Common myeloid progenitor, CD34-positive (primary cell): ENCODE results near the gene CPNE1.

Source experiments
- CTCF ChIA-PET: fragments of 350-600 bp; sonication (Branson Sonifier 250); formaldehyde crosslinking; loops from one replicate; lab custom pipeline; 2021; ENCODE audit warnings: antibody characterized with exemption; lab: Charles Lee
- POLR2A ChIA-PET: fragments of 350-600 bp; sonication (Branson Sonifier 250); formaldehyde crosslinking; loops from one replicate; lab custom pipeline; 2021; ENCODE audit warnings: antibody characterized with exemption; lab: Charles Lee
- DNase-seq, 3 donors: peaks; one replicate each; pipeline versions ENCODE4 v3.0.0 to v3.0.0-alpha.2; 2013
- H3K27ac ChIP-seq, 2 experiments: 1 replicate in 1 of 2; 2 replicates in 1 of 2; pipeline ENCODE4 v1.7.0; 2013; ENCODE audit warnings: inconsistent platforms in 2 of 2, low read length in 2 of 2, mild to moderate bottlenecking in 2 of 2, low read depth in 1 of 2, moderate library complexity in 1 of 2; ENCODE audit not compliant: severe bottlenecking in 2 of 2, insufficient read depth in 1 of 2, poor library complexity in 1 of 2
- H3K27me3 ChIP-seq, 5 experiments: replicated peaks in 2 of 5; 1 replicate in 3 of 5; 2 replicates in 2 of 5; pipeline versions ENCODE4 v1.6.1 to v1.7.0; 2013; ENCODE audit warnings: low read length in 4 of 5, mild to moderate bottlenecking in 2 of 5, moderate library complexity in 2 of 5, inconsistent platforms in 1 of 5; ENCODE audit not compliant: insufficient read depth in 5 of 5, control insufficient read depth in 4 of 5
- H3K36me3 ChIP-seq, 4 experiments: 1 replicate in 2 of 4; 2 replicates in 2 of 4; pipeline versions ENCODE4 v1.6.1 to v1.7.0; 2013; ENCODE audit warnings: low read length in 3 of 4, control low read depth in 1 of 4, mild to moderate bottlenecking in 1 of 4; ENCODE audit not compliant: control insufficient read depth in 4 of 4, insufficient read depth in 4 of 4
- H3K4me1 ChIP-seq, 4 experiments: 1 replicate in 3 of 4; 2 replicates in 1 of 4; pipeline versions ENCODE4 v1.6.1 to v1.7.1; 2013; ENCODE audit warnings: low read length in 3 of 4, mild to moderate bottlenecking in 3 of 4, control low read depth in 1 of 4, inconsistent platforms in 1 of 4, moderate library complexity in 1 of 4; ENCODE audit not compliant: control insufficient read depth in 4 of 4, insufficient read depth in 4 of 4; ENCODE audit errors: control extremely low read depth in 1 of 4
- H3K4me3 ChIP-seq, 7 experiments: 1 replicate in 4 of 7; 2 replicates in 3 of 7; pipeline versions ENCODE4 v1.5.1 to v1.7.0; 2013; ENCODE audit warnings: mild to moderate bottlenecking in 7 of 7, low read length in 6 of 7, moderate library complexity in 6 of 7, inconsistent platforms in 2 of 7, low read depth in 2 of 7, control low read depth in 1 of 7; ENCODE audit not compliant: insufficient read depth in 4 of 7, control insufficient read depth in 1 of 7; ENCODE audit errors: extremely low read depth in 1 of 7
- H3K9me3 ChIP-seq, 5 experiments: 1 replicate in 4 of 5; 2 replicates in 1 of 5; pipeline versions ENCODE4 v1.6.1 to v1.7.1; 2013; ENCODE audit warnings: low read length in 4 of 5, mild to moderate bottlenecking in 2 of 5, inconsistent platforms in 1 of 5, low read depth in 1 of 5, moderate library complexity in 1 of 5; ENCODE audit not compliant: control insufficient read depth in 4 of 5, insufficient read depth in 2 of 5; ENCODE audit errors: control extremely low read depth in 1 of 5
- WGBS: methylation state at CpG from one replicate; pipeline ENCODE4 v1.1.5; 2013; ENCODE audit not compliant: insufficient coverage; 5-methylcytosine and 5-hydroxymethylcytosine counted together

CPNE1 gene

DNA sequence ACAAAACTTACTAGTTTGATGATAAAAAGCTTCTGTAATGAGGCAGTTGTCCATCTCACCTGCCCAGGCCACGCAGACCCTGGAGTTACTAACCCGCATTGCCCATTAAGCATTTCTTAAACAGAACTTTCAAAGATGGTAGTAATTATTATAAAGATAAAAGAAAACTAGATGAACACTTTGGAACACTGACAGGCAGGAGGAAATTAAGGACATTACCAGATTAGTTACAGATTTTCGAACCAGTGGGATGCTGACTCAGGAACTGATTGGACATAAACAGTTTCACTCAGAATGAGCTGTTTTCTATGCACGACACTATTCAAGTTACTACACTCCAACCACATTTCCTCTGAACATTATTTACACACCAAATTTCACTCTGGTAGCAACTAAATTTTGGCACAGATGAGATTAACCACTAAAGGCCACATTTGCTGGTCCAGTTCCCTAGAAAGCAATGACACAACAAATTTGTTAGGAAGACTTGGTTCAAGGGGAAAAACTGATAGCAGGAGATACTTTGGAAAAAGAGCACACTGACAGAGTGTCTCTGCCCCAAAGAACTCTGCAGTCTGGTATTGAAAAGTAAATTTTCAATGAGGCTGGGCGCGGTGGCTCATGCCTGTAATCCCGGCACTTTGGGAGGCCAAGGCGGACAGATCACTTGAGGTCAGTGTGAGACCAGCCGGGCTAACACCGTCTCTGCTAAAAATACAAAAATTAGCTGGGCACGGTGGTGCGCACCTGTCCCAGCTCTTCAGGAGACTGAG is 37.5 kb upstream of the CPNE1 start:
- Histone ChIP-seq H3K4me3 (no peak overlapping the region), H3K36me3 (peaks cover 13 to 57% (median 37%) of the 10 kb centered on the region in 4 experiments), H3K9me3 (no peaks in the 10 kb centered on the region), H3K27me3 (no peaks in the 10 kb centered on the region), H3K4me1 (peaks cover 10 to 28% (median 24%) of the 10 kb centered on the region in 4 experiments), H3K27ac (peak overlapping the region in 1 of 2 experiments; percentile 9)
- peak in 1 of 3 donors; percentile 43 for DNase-seq
- POLR2A ChIA-PET = interaction anchor here (0.6 to 1.5 kb wide), 6 partner anchors 25 to 233 kb away, joined by 3 to 5 read pairs (median 4); partner anchors contain the start of genes CPNE1 and RBM12
- CTCF ChIA-PET = interaction anchor here (0.6 to 2.1 kb wide), 3 partner anchors 16 to 246 kb away, joined by 3 to 7 read pairs (median 3); no protein-coding TSS in a partner anchor
- 79% methylated on average over 6 of the region's 12 CpGs for WGBS

DNA sequence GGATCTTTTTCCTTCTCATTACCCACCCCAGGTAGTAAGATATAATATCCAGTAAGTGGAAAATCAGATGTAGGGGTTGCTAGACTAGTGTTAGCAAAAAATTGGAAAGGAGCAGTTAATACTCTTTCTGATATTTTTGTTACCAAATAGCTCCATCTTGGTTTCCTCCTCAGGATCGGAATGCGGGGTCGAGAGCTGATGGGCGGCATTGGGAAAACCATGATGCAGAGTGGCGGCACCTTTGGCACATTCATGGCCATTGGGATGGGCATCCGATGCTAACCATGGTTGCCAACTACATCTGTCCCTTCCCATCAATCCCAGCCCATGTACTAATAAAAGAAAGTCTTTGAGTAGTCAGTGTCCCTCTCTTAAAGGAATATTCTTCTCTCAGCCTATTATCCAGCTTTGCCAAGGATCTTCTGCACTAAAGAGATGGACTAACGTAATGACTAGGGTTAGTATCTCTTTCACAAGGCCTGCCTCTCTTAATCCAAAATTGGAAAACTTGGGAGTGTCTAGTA is 36.0 kb upstream of the CPNE1 start:
- WGBS = 95% methylated on average over 5 of the region's 7 CpGs
- H3K9me3 ChIP-seq = no peaks in the 10 kb centered on the region
- H3K27me3 ChIP-seq = no peaks in the 10 kb centered on the region
- peaks cover 10 to 28% (median 24%) of the 10 kb centered on the region in 4 experiments for H3K4me1 ChIP-seq
- peaks cover 6 to 48% (median 30%) of the 10 kb centered on the region in 4 experiments for H3K36me3 ChIP-seq
- ChIA-PET POLR2A (interaction anchor here (1.5 to 2.4 kb wide), 2 partner anchors 26 to 36 kb away, joined by 4 to 8 read pairs; partner anchors contain the start of genes CPNE1 and RBM12), CTCF (interaction anchor here (2.1 kb wide), 1 partner anchor 17 kb away, joined by 7 read pairs; no protein-coding TSS in a partner anchor)
- peak overlapping the region in 1 of 2 experiments; percentile 92 for H3K27ac ChIP-seq
- peak overlapping the region in 2 of 7 experiments; percentile 95 to 97 for H3K4me3 ChIP-seq
- no peak for DNase-seq

DNA sequence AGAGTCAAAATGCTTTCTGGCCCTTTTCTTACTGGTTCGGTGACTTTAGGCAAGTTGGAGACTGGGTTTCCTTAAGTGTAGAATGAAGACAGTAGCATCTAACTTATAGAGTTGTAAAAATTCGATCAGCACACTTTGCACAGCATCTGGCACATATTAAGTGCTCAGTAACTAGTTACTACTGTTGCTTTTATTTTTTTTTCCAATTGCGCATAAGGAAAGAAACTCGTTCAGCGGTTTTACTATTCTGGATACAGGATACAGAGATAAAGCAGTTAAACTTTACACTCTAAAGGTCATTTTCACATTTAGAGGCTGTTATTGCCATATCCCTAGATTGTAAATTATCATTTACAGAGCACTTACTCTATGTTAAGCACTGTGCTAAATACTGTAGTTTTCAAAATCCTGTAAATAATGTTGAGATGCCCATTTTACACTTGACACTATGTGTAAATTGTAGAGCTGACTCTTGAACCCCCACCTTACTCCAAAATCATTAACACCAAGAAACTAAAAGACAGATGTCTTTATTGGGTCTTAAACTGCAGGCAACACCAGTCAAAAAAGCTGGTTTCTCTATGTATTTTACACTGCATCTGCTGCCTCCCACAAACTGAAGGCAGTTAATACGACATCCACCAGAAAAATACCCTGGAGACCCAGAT is 35.4 kb upstream of the CPNE1 start:
- ChIA-PET POLR2A (interaction anchor here (0.6 to 2.4 kb wide), 3 partner anchors 30 to 42 kb away, joined by 4 to 8 read pairs (median 4); partner anchors contain the start of genes CPNE1, RBM12 and RBM39), CTCF (interaction anchor here (1.5 to 1.6 kb wide), 2 partner anchors 36 to 81 kb away, joined by 6 read pairs; partner anchors contain the start of genes CPNE1 and RBM12)
- Histone ChIP-seq H3K27ac (peak overlapping the region; percentile 86 to 92), H3K4me1 (peaks cover 10 to 28% (median 24%) of the 10 kb centered on the region in 4 experiments), H3K4me3 (peak overlapping the region in 6 of 7 experiments; percentile 90 to 98 (median 94)), H3K36me3 (peaks cover 9 to 47% (median 27%) of the 10 kb centered on the region in 4 experiments), H3K9me3 (no peaks in the 10 kb centered on the region), H3K27me3 (no peaks in the 10 kb centered on the region)
- no CpG with 5 or more reads among the region's 6 CpGs for WGBS
- DNase-seq = peak in 1 of 3 donors; percentile 18

DNA sequence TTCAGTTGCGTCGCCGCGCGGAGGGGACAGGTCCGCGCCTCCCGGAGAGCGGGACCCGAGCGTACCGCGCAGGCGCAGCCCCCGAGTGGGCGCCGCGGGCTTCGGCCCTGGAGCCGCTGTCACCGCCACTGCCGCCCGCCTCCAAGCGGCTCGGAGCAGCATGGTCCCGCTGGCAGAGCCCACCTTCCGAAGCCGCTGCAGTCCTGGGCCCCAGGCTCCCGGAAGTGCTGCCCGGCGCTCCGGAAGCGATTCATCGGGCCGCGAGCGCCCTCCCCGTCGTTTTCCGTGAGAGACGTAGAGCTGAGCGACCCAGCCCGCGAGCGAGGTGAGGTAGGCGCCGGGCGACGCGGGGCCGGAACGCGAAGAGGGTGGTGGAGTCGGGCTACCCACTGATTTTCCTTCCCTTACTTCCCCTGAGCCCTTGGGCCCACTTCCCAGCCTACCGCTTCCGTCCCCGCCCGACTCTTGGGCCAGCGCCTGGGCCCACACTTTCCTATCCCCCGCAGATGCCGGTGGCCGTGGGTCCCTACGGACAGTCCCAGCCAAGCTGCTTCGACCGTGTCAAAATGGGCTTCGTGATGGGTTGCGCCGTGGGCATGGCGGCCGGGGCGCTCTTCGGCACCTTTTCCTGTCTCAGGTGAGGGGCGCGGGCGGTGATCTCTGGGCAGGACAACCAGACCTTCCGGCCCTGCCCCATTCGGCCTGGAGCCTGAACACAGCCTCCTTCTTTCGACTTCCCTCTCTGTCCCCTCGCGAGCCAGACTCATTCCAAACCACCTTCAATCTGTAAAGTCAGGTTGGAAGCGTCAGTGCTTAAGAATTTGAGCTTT is 34.6 kb upstream of the CPNE1 start, which contains the start of the genes NFS1 and ROMO1:
TSS of gene NFS1 (minus strand) at position 226 of the 830 bp plus-strand sequence. CDS start at position 162, 64 bp downstream.
TSS of gene ROMO1 (plus strand) at position 279 of the 830 bp plus-strand sequence. CDS start at position 507, 228 bp downstream.
- 0% methylated on average over 70 of the region's 81 CpGs for WGBS
- Histone ChIP-seq H3K4me3 (peak within 1 kb of the TSS; percentile 81 to 98 (median 92)), H3K4me1 (peaks cover 10 to 28% (median 24%) of the 10 kb centered on the region in 4 experiments), H3K9me3 (no peaks in the 10 kb centered on the region), H3K27me3 (no peaks in the 10 kb centered on the region), H3K27ac (peak within 1 kb of the TSS; percentile 86 to 92), H3K36me3 (peaks cover 4 to 42% (median 22%) of the 10 kb centered on the region in 4 experiments)
- DNase-seq = peak; percentile 92 to 97 (median 96)
- POLR2A ChIA-PET = interaction anchor here (0.6 to 2.4 kb wide), 4 partner anchors 31 to 83 kb away, joined by 4 to 8 read pairs (median 4); partner anchors contain the start of genes CPNE1, RBM12, RBM39 and SPAG4
- CTCF ChIA-PET = interaction anchor here (1.0 to 1.6 kb wide), 3 partner anchors 35 to 98 kb away, joined by 3 to 6 read pairs (median 6); partner anchors contain the start of genes CPNE1 and RBM12

DNA sequence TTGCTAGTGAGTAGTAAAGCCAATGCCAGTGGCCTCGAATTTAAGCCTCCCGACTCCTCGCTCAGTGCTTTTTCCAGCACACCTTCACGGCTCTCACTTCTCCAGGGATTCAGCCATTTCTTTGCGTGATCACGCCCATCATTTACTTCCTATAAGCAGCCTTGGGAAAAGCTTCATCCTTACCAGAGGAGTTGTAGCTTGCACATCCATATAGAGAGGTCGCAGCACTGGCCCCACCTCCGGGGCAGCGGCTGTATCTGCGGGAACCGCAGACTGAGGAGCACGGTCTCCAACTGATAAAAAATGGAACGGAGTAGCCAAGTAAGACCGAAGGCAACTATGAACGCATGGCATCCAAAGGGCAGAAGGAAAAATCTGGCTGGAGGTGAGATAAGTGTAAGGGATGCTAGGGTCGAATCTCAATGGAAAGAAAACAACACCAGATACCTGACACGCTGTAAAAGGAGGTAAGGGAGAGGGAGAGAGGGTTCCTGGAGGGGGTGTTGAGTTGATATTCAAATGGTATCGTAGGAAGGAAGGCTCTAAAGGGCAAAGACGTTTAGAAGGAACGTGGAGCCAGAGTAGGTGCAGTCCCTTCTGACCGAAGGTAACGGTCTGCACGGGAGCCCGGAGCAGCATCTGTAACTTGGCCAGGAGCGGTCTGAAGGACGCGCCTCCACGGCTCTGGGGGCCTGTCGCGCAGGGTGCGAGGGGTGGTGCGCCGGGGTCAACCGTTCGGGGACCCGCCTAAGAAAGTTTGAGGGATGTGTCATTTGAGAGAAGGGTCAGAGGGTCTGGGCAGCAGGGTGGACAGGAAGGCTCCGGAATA is 33.8 kb upstream of the CPNE1 start:
- H3K27ac ChIP-seq = peak overlapping the region in 1 of 2 experiments; percentile 92
- DNase-seq = peak in 2 of 3 donors; percentile 18 to 37
- peak overlapping the region; percentile 81 to 98 (median 92) for H3K4me3 ChIP-seq
- ChIA-PET CTCF (interaction anchor here (0.6 to 1.6 kb wide), 4 partner anchors 35 to 97 kb away, joined by 3 to 6 read pairs (median 4); partner anchors contain the start of genes CPNE1 and RBM12), POLR2A (interaction anchor here (1.3 kb wide), 1 partner anchor 82 kb away, joined by 5 read pairs; the partner anchor contains the start of gene SPAG4)
- no peaks in the 10 kb centered on the region for H3K9me3 ChIP-seq
- H3K4me1 ChIP-seq = peaks cover 10 to 28% (median 24%) of the 10 kb centered on the region in 4 experiments
- no peaks in the 10 kb centered on the region for H3K27me3 ChIP-seq
- WGBS = 10% methylated on average over 33 of the region's 37 CpGs
- H3K36me3 ChIP-seq = peaks cover 4 to 36% (median 20%) of the 10 kb centered on the region in 4 experiments
